Kidney tubule cell (primary cell): Measurements from ENCODE around the gene TDRD15.
"Not testable (repeated sequence)": the region's sequence is repeated elsewhere in the genome, so short reads cannot be mapped to it uniquely, and the experiment has no call there.

Source experiments
- DNase-seq: peaks from one replicate; pipeline ENCODE4 v3.0.0-alpha.2; 2018; ENCODE audit warnings: low spot score

The TDRD15 gene

DNA sequence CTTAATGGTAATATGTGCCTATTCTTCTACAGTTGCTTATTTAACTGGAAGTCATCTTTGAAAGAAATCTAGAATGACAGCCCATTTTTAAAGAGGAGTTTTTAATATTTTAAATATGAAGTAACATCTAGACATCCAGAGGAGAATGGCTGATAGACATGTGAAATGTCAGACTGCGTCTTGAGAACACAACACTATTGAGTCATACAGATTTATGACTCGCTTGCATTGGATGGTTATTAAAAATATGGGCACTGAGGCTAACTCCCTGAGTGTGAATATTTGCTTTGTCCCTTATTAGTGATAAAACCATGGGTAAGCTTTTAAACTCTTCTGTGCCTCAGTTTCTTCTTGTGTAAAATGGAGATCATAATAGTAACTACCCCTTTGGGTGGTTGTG lies 22.9 kb downstream of the TDRD15 start:
- DNase-seq, result no peak

- DNase-seq, result no peak
Observed at GRCh38 chr2:21148718-21149117, 24.9 kb downstream of the TDRD15 start.

DNA sequence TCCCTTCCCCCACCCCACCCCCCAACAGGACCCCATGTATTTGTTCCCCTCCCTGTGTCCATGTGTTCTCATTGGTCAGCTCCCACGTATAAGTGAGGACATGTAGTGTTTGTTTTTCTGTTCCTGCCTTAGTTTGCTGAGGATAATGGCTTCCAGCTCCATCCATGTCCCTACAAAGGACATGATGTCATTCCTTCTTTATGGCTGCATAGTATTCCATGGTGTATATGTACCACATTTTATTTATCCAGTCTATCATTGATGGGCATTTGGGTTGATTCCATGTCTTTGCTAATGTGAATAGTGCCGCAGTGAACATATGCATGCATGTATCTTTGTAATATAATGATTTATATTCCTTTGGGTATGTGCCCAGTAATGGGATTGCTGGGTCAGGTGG lies 27.5 kb downstream of the TDRD15 start:
- not testable (repeated sequence) for DNase-seq

- DNase-seq, result no peak
Observed at GRCh38 chr2:21155365-21156136, 31.8 kb downstream of the TDRD15 start.

GRCh38 chr2:21161122-21161521 lies 37.4 kb downstream of the TDRD15 start:
- no peak for DNase-seq

- DNase-seq, result no peak
Observed at GRCh38 chr2:21161832-21162614, 38.3 kb downstream of the TDRD15 start.

- no peak for DNase-seq
Observed at GRCh38 chr2:21162615-21162878, 38.8 kb downstream of the TDRD15 start.

GRCh38 chr2:21163213-21163612 lies 39.4 kb downstream of the TDRD15 start:
- DNase-seq, result no peak

GRCh38 chr2:21165350-21165749 lies 41.6 kb downstream of the TDRD15 start:
- DNase-seq, result no peak

GRCh38 chr2:21175895-21176646 lies 52.3 kb downstream of the TDRD15 start:
- DNase-seq, result peak; percentile 16

DNA sequence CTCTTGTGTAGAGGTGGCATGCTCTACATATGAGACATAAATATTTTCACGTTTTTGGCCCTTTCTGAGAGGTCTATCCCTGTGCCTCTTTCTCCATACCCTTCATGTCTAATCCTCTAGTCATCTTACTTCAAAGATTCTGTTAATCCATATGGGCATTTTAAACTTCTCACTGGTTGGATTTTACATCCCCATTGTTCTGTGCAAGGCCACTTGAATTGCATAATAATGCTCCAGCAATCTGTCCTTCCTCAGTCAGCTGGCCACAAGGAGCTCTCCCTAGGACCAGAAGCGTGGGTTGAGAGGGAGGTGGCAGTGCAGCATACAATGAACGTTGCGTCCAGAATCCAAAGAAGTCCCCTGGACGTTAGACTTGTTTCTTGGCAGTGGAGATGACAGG lies 58.2 kb downstream of the TDRD15 start:
- no peak for DNase-seq

DNA sequence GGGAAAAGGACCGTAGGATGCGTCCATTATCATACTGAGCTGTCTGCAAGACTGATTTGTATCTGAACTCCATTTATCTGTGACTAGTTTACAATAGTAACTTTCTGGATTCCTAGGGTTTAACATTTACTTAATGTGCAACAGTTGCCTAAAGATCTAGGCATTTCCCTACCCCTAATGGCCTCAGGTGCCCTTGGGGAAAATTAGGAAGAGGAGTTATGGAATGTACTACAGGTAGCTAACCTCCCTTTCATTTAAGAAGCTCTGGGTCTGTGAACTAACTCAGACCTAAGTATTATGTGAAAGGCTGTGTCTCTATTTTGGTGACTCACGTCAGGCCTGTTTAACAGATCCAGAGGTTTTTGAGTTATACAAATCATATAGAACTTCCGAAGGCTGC lies 59.5 kb downstream of the TDRD15 start:
- no peak for DNase-seq

GRCh38 chr2:21183726-21184125 lies 60.0 kb downstream of the TDRD15 start:
- no peak for DNase-seq

- no peak for DNase-seq
Observed at GRCh38 chr2:21191535-21191934, 67.8 kb downstream of the TDRD15 start.
